ENCODE data around the gene B9D1. TPM values are rescaled to one million over a fixed set of nuclear protein-coding genes. Genes with fewer than 3 reads are reported as not detected.

Gene B9D1
- polyA plus RNA-seq, 1 of the 3 experiments (the other 2 are of a cell fraction), result 81.6 TPM

GRCh38 chr17:19372439-19372838, 9.9 kb upstream of the B9D1 start:
- no peaks in the 10 kb centered on the region for H3K36me3 ChIP-seq (replicated peaks in 1 of 2; ENCODE audit: control insufficient read depth in 1 of 2, insufficient read depth in 2 of 2, low read length in 1 of 2)
- DNase-seq, result no peak
- peaks cover 11% of the 10 kb centered on the region for H3K79me2 ChIP-seq (ENCODE audit: insufficient read depth)
- ChIA-PET POLR2A (interaction anchor here (0.7 kb wide), 1 partner anchor 18 kb away, joined by 3 read pairs; no protein-coding TSS in a partner anchor), CTCF (interaction anchor here (0.6 to 5.6 kb wide), 4 partner anchors 10 to 395 kb away, joined by 3 to 37 read pairs (median 11); partner anchors contain the start of gene B9D1)
- peaks cover 15% of the 10 kb centered on the region for H3F3A ChIP-seq (replicated peaks; ENCODE audit: insufficient read depth)
- H3K4me1 ChIP-seq (ENCODE audit: control insufficient read depth in 1 of 2, insufficient read depth in 2 of 2, low read depth in 1 of 2, low read length in 1 of 2), result peaks cover 0 to 4% of the 10 kb centered on the region in 2 experiments; a peak in 3 of 4 replicates
- H3K9ac ChIP-seq, result no peak overlapping the region
- TF ChIP-seq SIN3A (IDR thresholded peaks at IDR 0.05; ENCODE audit: borderline replicate concordance, low read depth, low read length), result no peak
- TF ChIP-seq POLR2AphosphoS5 (IDR thresholded peaks at IDR 0.05; ENCODE audit: low read depth, low read length), result no peak
- no peak for TF ChIP-seq MAX (IDR thresholded peaks at IDR 0.05; ENCODE audit: low read depth)
- no peak for TF ChIP-seq PBX3 (IDR thresholded peaks at IDR 0.05)
- H3K9me3 ChIP-seq, result no peaks in the 10 kb centered on the region
- H3K27ac ChIP-seq (ENCODE audit: low read depth in 2 of 2, low read length in 1 of 2), result no peak overlapping the region
- H4K20me1 ChIP-seq (ENCODE audit: insufficient read depth), result no peaks in the 10 kb centered on the region
- no peak overlapping the region for H2AFZ ChIP-seq (ENCODE audit: low read depth)
- no peaks in the 10 kb centered on the region for H3K27me3 ChIP-seq (ENCODE audit: insufficient read depth)
- H3K4me3 ChIP-seq (ENCODE audit: low read depth in 2 of 2, low read length in 1 of 2), result no peak overlapping the region
- H3K4me2 ChIP-seq, result no peak overlapping the region
- WGBS (ENCODE audit: low lambda C conversion rate), result 94% methylated on average over 12 of the region's 12 CpGs
- H3K9me2 ChIP-seq, result no peaks in the 10 kb centered on the region

GRCh38 chr17:19372011-19372370, 9.5 kb upstream of the B9D1 start:
- Histone ChIP-seq H3K4me3 (ENCODE audit: low read depth in 2 of 2, low read length in 1 of 2) (no peak overlapping the region), H3K27me3 (ENCODE audit: insufficient read depth) (no peaks in the 10 kb centered on the region), H2AFZ (ENCODE audit: low read depth) (no peak overlapping the region), H3K27ac (ENCODE audit: low read depth in 2 of 2, low read length in 1 of 2) (no peak overlapping the region), H3K79me2 (ENCODE audit: insufficient read depth) (peaks cover 11% of the 10 kb centered on the region), H3K4me2 (no peak overlapping the region), H3F3A (replicated peaks; ENCODE audit: insufficient read depth) (peaks cover 10% of the 10 kb centered on the region), H4K20me1 (ENCODE audit: insufficient read depth) (no peaks in the 10 kb centered on the region), H3K4me1 (ENCODE audit: control insufficient read depth in 1 of 2, insufficient read depth in 2 of 2, low read depth in 1 of 2, low read length in 1 of 2) (peaks cover 0 to 3% of the 10 kb centered on the region in 2 experiments; a peak in 3 of 4 replicates), H3K9me2 (no peaks in the 10 kb centered on the region), H3K36me3 (replicated peaks in 1 of 2; ENCODE audit: control insufficient read depth in 1 of 2, insufficient read depth in 2 of 2, low read length in 1 of 2) (no peaks in the 10 kb centered on the region), H3K9ac (no peak overlapping the region), H3K9me3 (no peaks in the 10 kb centered on the region)
- WGBS (ENCODE audit: low lambda C conversion rate), result 88% methylated on average over 8 of the region's 9 CpGs
- TF ChIP-seq TCF12 (IDR thresholded peaks at IDR 0.05) (no peak), RAD21 (IDR thresholded peaks at IDR 0.05; ENCODE audit: low read length) (no peak), USF1 (IDR thresholded peaks at IDR 0.05; ENCODE audit: borderline replicate concordance, low read depth) (no peak), EZH2phosphoT487 (IDR thresholded peaks at IDR 0.05; ENCODE audit: borderline replicate concordance, low read depth) (no peak), NRF1 (IDR thresholded peaks at IDR 0.05; ENCODE audit: low read depth, low read length) (no peak), YY1 (IDR thresholded peaks at IDR 0.05; ENCODE audit: low read depth) (no peak), CHD2 (IDR thresholded peaks at IDR 0.05; ENCODE audit: low read length, partially characterized antibody) (no peak), FOXJ3 (CRISPR knock-in tag; IDR thresholded peaks at IDR 0.05) (no peak), EP300 (IDR thresholded peaks at IDR 0.05; ENCODE audit: borderline replicate concordance in 1 of 2, low read depth in 1 of 2, low read length in 1 of 2) (no peak), NFIC (IDR thresholded peaks at IDR 0.05; ENCODE audit: borderline replicate concordance) (no peak), ELF1 (IDR thresholded peaks at IDR 0.05) (no peak), MAX (IDR thresholded peaks at IDR 0.05; ENCODE audit: low read depth) (no peak), RFX5 (IDR thresholded peaks at IDR 0.05; ENCODE audit: low read length) (no peak), RXRA (IDR thresholded peaks at IDR 0.05; ENCODE audit: borderline replicate concordance, low read depth) (no peak), FOSL2 (IDR thresholded peaks at IDR 0.05; ENCODE audit: borderline replicate concordance, low read depth) (no peak)
- no peak for DNase-seq
- ChIA-PET POLR2A (interaction anchor here (0.7 kb wide), 1 partner anchor 19 kb away, joined by 3 read pairs; no protein-coding TSS in a partner anchor), CTCF (interaction anchor here (0.6 to 5.6 kb wide), 4 partner anchors 9 to 395 kb away, joined by 3 to 37 read pairs (median 11); partner anchors contain the start of gene B9D1)

Measured in SK-N-SH (cell line).